HepG2 (cell line): ENCODE data around the gene BPIFB2. TPM values are rescaled to one million over a fixed set of nuclear protein-coding genes. Genes with fewer than 3 reads are reported as not detected.

Experiments
- ATAC-seq: fragments of 200-7000 bp; cut with Tn5 transposase; 3 replicates; pipeline ENCODE4 v1.9.1; 2020; ENCODE audit warnings: mild to moderate bottlenecking, moderate library complexity
- BruUV-seq: library from RNA; stranded (reverse); fragments of 400-500 nt; replicated peaks from 2 replicates; lab custom pipeline; 2021; lab: Mats Ljungman, UMichigan
- CTCF ChIA-PET: fragments of 300-600 bp; formaldehyde crosslinking; extraction: SDS; loops from one replicate; lab custom pipeline; 2021; ENCODE audit warnings: low total read pairs, inconsistent platforms, low intra/inter-chr PET ratio; lab: Yijun Ruan, JAX
- POLR2A ChIA-PET: fragments of 350-600 bp; sonication (Branson Sonifier 250); formaldehyde crosslinking; loops from one replicate; lab custom pipeline; 2020; ENCODE audit warnings: antibody characterized with exemption, inconsistent platforms; lab: Yijun Ruan, JAX
- DNase-seq: peaks from one replicate; pipeline ENCODE4 v3.0.0-alpha.2; 2015; ENCODE audit warnings: low spot score
- FAIRE-seq: peaks from 3 replicates; lab custom pipeline; 2011; peaks lifted over from hg19 to GRCh38; lab: Jason Lieb, UNC
- H2AFZ ChIP-seq: one replicate; pipeline ENCODE4 v1.6.1; 2011; ENCODE audit warnings: low read length, inconsistent platforms
- H3K27ac ChIP-seq: fragments of 300-600 bp; 3 replicates; pipeline ENCODE4 v1.8.0; 2011; ENCODE audit warnings: mixed run types, mild to moderate bottlenecking, mixed read lengths, low read length, inconsistent platforms; ENCODE audit not compliant: insufficient read depth; ENCODE audit errors: extremely low read length
- H3K27me3 ChIP-seq, 2 experiments: fragments of 200-600 bp in 1 of 2; 2 replicates in 1 of 2; 3 replicates in 1 of 2; pipeline versions ENCODE4 v1.6.0 to v1.8.0; 2011; ENCODE audit warnings: low read length in 2 of 2, mild to moderate bottlenecking in 2 of 2, moderate library complexity in 2 of 2, inconsistent platforms in 1 of 2; ENCODE audit not compliant: insufficient read depth in 2 of 2, control insufficient read depth in 1 of 2
- H3K36me3 ChIP-seq, 2 experiments: fragments of 200-600 bp in 1 of 2; replicated peaks in 1 of 2; 2 replicates in 1 of 2; 3 replicates in 1 of 2; pipeline versions ENCODE4 v1.5.1 to v1.8.0; 2011; ENCODE audit warnings: low read length in 2 of 2, inconsistent platforms in 1 of 2; ENCODE audit not compliant: insufficient read depth in 2 of 2, control insufficient read depth in 1 of 2
- H3K4me1 ChIP-seq: 2 replicates; pipeline ENCODE4 v1.5.1; 2012; ENCODE audit warnings: low read length, inconsistent platforms; ENCODE audit not compliant: insufficient read depth
- H3K4me2 ChIP-seq: 2 replicates; pipeline ENCODE4 v1.6.0; 2011; ENCODE audit warnings: low read depth, low read length, inconsistent platforms
- H3K4me3 ChIP-seq, 3 experiments: fragments of 200-600 bp in 1 of 3; sonication (generic), shearing (Covaris generic) in 1 of 3; replicated peaks in 1 of 3; 2 replicates each; pipeline ENCODE4 v1.5.1; 2011 to 2016; ENCODE audit warnings: low read length in 3 of 3, inconsistent platforms in 2 of 3, low read depth in 2 of 3, mild to moderate bottlenecking in 2 of 3, control low read depth in 1 of 3, mixed read lengths in 1 of 3; ENCODE audit not compliant: insufficient read depth in 1 of 3
- H3K79me2 ChIP-seq: one replicate; pipeline ENCODE4 v1.6.1; 2011; ENCODE audit warnings: low read length, inconsistent platforms; ENCODE audit not compliant: insufficient read depth
- H3K9ac ChIP-seq: 2 replicates; pipeline ENCODE4 v1.6.0; 2011; ENCODE audit warnings: mild to moderate bottlenecking, low read depth, low read length, inconsistent platforms; ENCODE audit not compliant: insufficient read depth
- H3K9me3 ChIP-seq: 2 replicates; pipeline ENCODE4 v1.5.1; 2012; ENCODE audit warnings: mild to moderate bottlenecking, low read length
- H4K20me1 ChIP-seq: 2 replicates; pipeline ENCODE4 v1.6.0; 2011; ENCODE audit warnings: inconsistent platforms, mild to moderate bottlenecking, low read length, moderate library complexity; ENCODE audit not compliant: insufficient read depth
- FOXK2 ChIP-seq: fragments of 450-650 bp; IDR thresholded peaks from 2 replicates; pipeline ENCODE4 v1.6.1; 2016
- KLF12 ChIP-seq: sonication (generic); formaldehyde crosslinking; IDR thresholded peaks from 2 replicates; pipeline ENCODE4 v1.4.0; 2020; ENCODE audit warnings: missing genetic modification reagents, borderline replicate concordance
- MED8 ChIP-seq: sonication (generic); formaldehyde crosslinking; IDR thresholded peaks from 2 replicates; pipeline ENCODE4 v1.8.1; 2023; ENCODE audit warnings: mild to moderate bottlenecking, missing genetic modification reagents; ENCODE audit not compliant: insufficient replicate concordance
- NFIC ChIP-seq: IDR thresholded peaks from 2 replicates; pipeline ENCODE4 v1.6.1; 2012; ENCODE audit warnings: mild to moderate bottlenecking, low read length, inconsistent platforms
- PATZ1 ChIP-seq: sonication (generic); formaldehyde crosslinking; IDR thresholded peaks from 2 replicates; pipeline ENCODE4 v1.4.0; 2020; ENCODE audit warnings: missing genetic modification reagents
- POLR2A ChIP-seq, 2 experiments: IDR thresholded peaks; 2 replicates each; pipeline ENCODE4 v1.6.1; 2011; ENCODE audit warnings: low read depth in 2 of 2, low read length in 2 of 2, mild to moderate bottlenecking in 1 of 2, moderate library complexity in 1 of 2; ENCODE audit not compliant: insufficient read depth in 1 of 2
- RFX1 ChIP-seq: fragments of 450-650 bp; IDR thresholded peaks from 2 replicates; pipeline ENCODE4 v1.6.1; 2017
- ZFP36 ChIP-seq: fragments of 150-350 bp; IDR thresholded peaks from 2 replicates; pipeline ENCODE4 v1.6.1; 2018; ENCODE audit warnings: borderline replicate concordance, low read length, low read depth; ENCODE audit not compliant: partially characterized antibody
- ZFP37 ChIP-seq: sonication (generic); formaldehyde crosslinking; IDR thresholded peaks from 2 replicates; pipeline ENCODE4 v1.4.0; 2020; ENCODE audit warnings: missing genetic modification reagents, borderline replicate concordance
- ZNF484 ChIP-seq: sonication (generic); formaldehyde crosslinking; IDR thresholded peaks from 2 replicates; pipeline ENCODE4 v1.5.1; 2020; ENCODE audit warnings: mild to moderate bottlenecking, low read depth, missing genetic modification reagents, borderline replicate concordance
- ZNF720 ChIP-seq: sonication (generic); formaldehyde crosslinking; IDR thresholded peaks from 2 replicates; pipeline ENCODE4 v1.4.0; 2020; ENCODE audit warnings: missing genetic modification reagents
- ZNF781 ChIP-seq: sonication (generic); formaldehyde crosslinking; IDR thresholded peaks from 2 replicates; pipeline ENCODE4 v1.5.1; 2020; ENCODE audit warnings: borderline replicate concordance, mild to moderate bottlenecking, missing genetic modification reagents; ENCODE audit errors: not compliant biosample characterization
- ZSCAN12 ChIP-seq: sonication (generic); formaldehyde crosslinking; IDR thresholded peaks from 2 replicates; pipeline ENCODE4 v1.9.0; 2021; ENCODE audit warnings: mild to moderate bottlenecking, missing genetic modification reagents
- ZSCAN21 ChIP-seq: sonication (generic); formaldehyde crosslinking; IDR thresholded peaks from 2 replicates; pipeline ENCODE4 v1.8.0; 2022; ENCODE audit warnings: mild to moderate bottlenecking, missing genetic modification reagents, moderate library complexity, borderline replicate concordance
- WGBS: methylation state at CpG from one replicate; pipeline ENCODE4 v1.1.6; 2017; ENCODE audit warnings: low lambda C conversion rate; 5-methylcytosine and 5-hydroxymethylcytosine counted together
- in situ Hi-C: cut with HindIII; loops from 2 replicates; pipeline ENCODE4 v1.10.0; 2017; ENCODE audit warnings: low pct_unique_long_range_greater_than_20kb; ENCODE audit not compliant: extremely low pct_ligation_motif_present
- intact Hi-C: fragments of 100-400 bp; cut with micrococcal nuclease; formaldehyde crosslinking; loops from one replicate; pipeline ENCODE4 v1.10.0; 2022; ENCODE audit not compliant: unreplicated experiment
- polyA plus RNA-seq, 8 experiments: library from polyadenylated mRNA; depleted of rRNA in 3 of 8; stranded (reverse) in 7 of 8; unstranded in 1 of 8; fragments of >200 nt; fragmentation: Illumina TruSeq in 4 of 8; extraction: Trizol in 4 of 8; gene quantifications; 2 replicates each; pipeline versions ENCODE4 v1.2.1 to v1.2.3, GENCODE V29; 2011 to 2016; ENCODE audit warnings: low read depth in 4 of 8, missing spikeins in 1 of 8, mixed read lengths in 1 of 8; ENCODE audit not compliant: insufficient read depth in 1 of 8
- total RNA-seq, 5 experiments: library from RNA; depleted of rRNA; stranded (reverse); fragments of >200 nt; fragmentation: Illumina TruSeq; extraction: Trizol; gene quantifications; 2 replicates each; pipeline ENCODE4 v1.2.3, GENCODE V29; 2016; ENCODE audit warnings: low read depth in 1 of 5

The BPIFB2 gene
- total and polyA plus RNA-seq, 2 of the 13 experiments (the other 11 are each of a cell fraction or from before 2014, with no cell fraction given), result 54.5 to 902 TPM

GRCh38 chr20:32980131-32980941 is 27.2 kb upstream of the BPIFB2 start (continued):
- TF ChIP-seq KLF12 (CRISPR knock-in tag) (no peak), ZSCAN21 (no peak), RFX1 (no peak), ZNF781 (no peak), FOXK2 (no peak), ZFP37 (CRISPR knock-in tag) (no peak), ZFP36 (no peak), ZNF720 (CRISPR knock-in tag) (no peak), PATZ1 (CRISPR knock-in tag) (peak; percentile 56; the same call in 1 of the 2 replicates), POLR2A (IDR thresholded peaks at IDR 0.05; ENCODE audit: insufficient read depth in 1 of 2, low read depth in 2 of 2, low read length in 2 of 2) (no peak)

GRCh38 chr20:32980990-32981389 is 26.5 kb upstream of the BPIFB2 start:
- no peaks in the 10 kb centered on the region for H3K36me3 ChIP-seq
- peaks cover 53% of the 10 kb centered on the region for H3K4me1 ChIP-seq
- peaks cover 9 to 74% of the 10 kb centered on the region in 2 experiments for H3K27me3 ChIP-seq
- no peaks in the 10 kb centered on the region for H3K9me3 ChIP-seq
- H3K79me2 ChIP-seq, result no peaks in the 10 kb centered on the region
- in situ Hi-C loops, result no loop called here
- H3K4me2 ChIP-seq, result no peak overlapping the region
- DNase-seq (no peak), ATAC-seq (no peak), FAIRE-seq (no peak)
- H3K4me3 ChIP-seq, result no peak overlapping the region
- intact Hi-C loops, result no loop called here
- H2AFZ ChIP-seq, result no peak overlapping the region
- H4K20me1 ChIP-seq, result no peaks in the 10 kb centered on the region
- 18% methylated on average over 6 of the region's 6 CpGs for WGBS
- no peak overlapping the region for H3K9ac ChIP-seq
- ChIA-PET POLR2A (no interaction called here), CTCF (no interaction called here)
- TF ChIP-seq ZNF484 (CRISPR knock-in tag) (no peak), ZSCAN12 (CRISPR knock-in tag) (no peak), NFIC (no peak), MED8 (CRISPR knock-in tag) (peak; percentile 31)
- H3K27ac ChIP-seq, result no peak overlapping the region
- BruUV-seq, result no TSS peak
